SU-DHL-6 (cell line): ENCODE results near the gene CGB8.

Experiments used
- EZH2phosphoT487 ChIP-seq: fragments of 200-600 bp; sonication (generic), shearing (Covaris generic); conservative IDR thresholded peaks from 2 replicates; pipeline ENCODE4 v1.6.1; 2018; ENCODE audit warnings: mild to moderate bottlenecking, antibody characterized with exemption, low read length, moderate library complexity, mixed read lengths
- TF ChIP-seq, protein P1 (sequence below): fragments of 200-600 bp; sonication (generic); IDR thresholded peaks from one replicate; pipeline ENCODE4 v1.5.1; 2017; ENCODE audit warnings: antibody characterized with exemption, mild to moderate bottlenecking, low read length, moderate library complexity; ENCODE audit not compliant: insufficient read depth, poor library complexity, severe bottlenecking

- TF ChIP-seq, protein P1, sequence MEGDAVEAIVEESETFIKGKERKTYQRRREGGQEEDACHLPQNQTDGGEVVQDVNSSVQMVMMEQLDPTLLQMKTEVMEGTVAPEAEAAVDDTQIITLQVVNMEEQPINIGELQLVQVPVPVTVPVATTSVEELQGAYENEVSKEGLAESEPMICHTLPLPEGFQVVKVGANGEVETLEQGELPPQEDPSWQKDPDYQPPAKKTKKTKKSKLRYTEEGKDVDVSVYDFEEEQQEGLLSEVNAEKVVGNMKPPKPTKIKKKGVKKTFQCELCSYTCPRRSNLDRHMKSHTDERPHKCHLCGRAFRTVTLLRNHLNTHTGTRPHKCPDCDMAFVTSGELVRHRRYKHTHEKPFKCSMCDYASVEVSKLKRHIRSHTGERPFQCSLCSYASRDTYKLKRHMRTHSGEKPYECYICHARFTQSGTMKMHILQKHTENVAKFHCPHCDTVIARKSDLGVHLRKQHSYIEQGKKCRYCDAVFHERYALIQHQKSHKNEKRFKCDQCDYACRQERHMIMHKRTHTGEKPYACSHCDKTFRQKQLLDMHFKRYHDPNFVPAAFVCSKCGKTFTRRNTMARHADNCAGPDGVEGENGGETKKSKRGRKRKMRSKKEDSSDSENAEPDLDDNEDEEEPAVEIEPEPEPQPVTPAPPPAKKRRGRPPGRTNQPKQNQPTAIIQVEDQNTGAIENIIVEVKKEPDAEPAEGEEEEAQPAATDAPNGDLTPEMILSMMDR: no peak
- TF ChIP-seq EZH2phosphoT487: no peak
Measured at GRCh38 chr19:49092686-49093085, 43.8 kb upstream of the CGB8 start.
